Testis (tissue), 3 donors: ENCODE measurements around the gene SUSD3. TPM values are rescaled to one million over a fixed set of nuclear protein-coding genes. Genes with fewer than 3 reads are reported as not detected.

Experiments
- DNase-seq: peaks from one replicate; pipeline ENCODE4 v3.0.0-alpha.2; 2019
- H3K27ac ChIP-seq, 2 donors: fragments of 200-600 bp; sonication (generic); one replicate each; pipeline ENCODE4 v1.5.1; 2019
- H3K27me3 ChIP-seq: fragments of 200-600 bp; sonication (generic); one replicate; pipeline ENCODE4 v1.5.1; 2019
- H3K36me3 ChIP-seq: fragments of 200-600 bp; sonication (generic); one replicate; pipeline ENCODE4 v1.5.1; 2017; ENCODE audit warnings: low read depth; ENCODE audit errors: missing control alignments
- H3K4me1 ChIP-seq: fragments of 200-600 bp; sonication (generic); one replicate; pipeline ENCODE4 v1.5.1; 2019
- H3K4me3 ChIP-seq, 2 donors: fragments of 200-600 bp; sonication (generic); one replicate each; pipeline ENCODE4 v1.5.1; 2017 to 2019
- H3K9me3 ChIP-seq: fragments of 200-600 bp; sonication (generic); one replicate; pipeline ENCODE4 v1.5.1; 2017
- POLR2A ChIP-seq: fragments of 450-650 bp; IDR thresholded peaks from one replicate; pipeline ENCODE4 v1.6.1; 2017; ENCODE audit warnings: antibody characterized with exemption, mild to moderate bottlenecking, moderate library complexity
- WGBS, 2 donors: methylation state at CpG; one replicate each; pipeline ENCODE4 v1.1.5; 2018; 5-methylcytosine and 5-hydroxymethylcytosine counted together
- intact Hi-C: fragments of 100-400 bp; cut with DNase I; formaldehyde crosslinking; loops from one replicate; pipeline ENCODE4 v1.15.1; 2023; ENCODE audit warnings: low total_unique reads
- polyA plus RNA-seq: library from polyadenylated mRNA; stranded (reverse); fragments of 350-450 nt; fragmentation: Illumina TruSeq; extraction: RNeasy Lipid Tissue Mini Kit (QIAGEN cat#74804); gene quantifications from one replicate; pipeline ENCODE4 v1.2.3, GENCODE V29; 2014; ENCODE audit warnings: low read depth, low replicate concordance; ENCODE audit not compliant: insufficient read depth
- total RNA-seq, 2 donors: library from RNA; depleted of rRNA; stranded (reverse); fragments of >200 nt; gene quantifications; one replicate each; pipeline ENCODE4 v1.2.3, GENCODE V29; 2016
- TF ChIP-seq, protein P1 (sequence below), 3 experiments: fragments of 450-650 bp in 2 of 3; fragments of 200-600 bp in 1 of 3; sonication (generic) in 1 of 3; IDR thresholded peaks; one replicate each; pipeline ENCODE4 v1.5.1; 2016 to 2019; ENCODE audit warnings: antibody characterized with exemption in 3 of 3, mild to moderate bottlenecking in 2 of 3, moderate library complexity in 1 of 3

Gene SUSD3
- total and polyA plus RNA-seq, 3 donors from 2014 or later: 172 to 537 (median 282) TPM

DNA sequence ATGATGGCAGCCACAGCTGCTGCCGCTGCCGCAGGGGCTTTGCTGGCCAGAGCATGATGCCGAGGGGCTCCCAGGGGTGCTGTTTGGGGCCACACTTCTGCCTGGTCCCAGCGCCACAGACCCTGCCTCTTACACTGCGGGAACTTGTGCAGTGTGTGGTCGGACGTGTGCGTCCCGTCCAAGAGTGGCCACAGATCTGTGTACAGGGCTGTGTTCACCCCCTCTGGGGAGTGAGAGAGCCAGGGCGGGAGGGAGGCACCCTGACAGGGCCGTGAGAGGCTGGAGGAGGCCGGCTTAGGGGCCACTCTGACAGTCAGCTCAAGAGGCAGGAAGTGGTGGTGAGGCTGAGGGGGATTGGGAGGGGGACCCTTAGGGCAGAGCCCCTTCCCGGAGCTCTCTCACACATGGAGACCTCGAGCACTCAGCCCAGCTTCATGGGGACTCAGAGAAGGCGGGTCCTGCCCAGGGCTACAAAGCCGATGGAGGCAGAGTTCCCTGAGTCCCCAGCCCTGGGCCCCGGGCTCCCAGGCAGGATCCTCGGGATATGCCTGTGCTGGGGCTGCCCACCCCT, 24.4 kb downstream of the SUSD3 start:
- intact Hi-C loops: no loop called here
- TF ChIP-seq, protein P1, sequence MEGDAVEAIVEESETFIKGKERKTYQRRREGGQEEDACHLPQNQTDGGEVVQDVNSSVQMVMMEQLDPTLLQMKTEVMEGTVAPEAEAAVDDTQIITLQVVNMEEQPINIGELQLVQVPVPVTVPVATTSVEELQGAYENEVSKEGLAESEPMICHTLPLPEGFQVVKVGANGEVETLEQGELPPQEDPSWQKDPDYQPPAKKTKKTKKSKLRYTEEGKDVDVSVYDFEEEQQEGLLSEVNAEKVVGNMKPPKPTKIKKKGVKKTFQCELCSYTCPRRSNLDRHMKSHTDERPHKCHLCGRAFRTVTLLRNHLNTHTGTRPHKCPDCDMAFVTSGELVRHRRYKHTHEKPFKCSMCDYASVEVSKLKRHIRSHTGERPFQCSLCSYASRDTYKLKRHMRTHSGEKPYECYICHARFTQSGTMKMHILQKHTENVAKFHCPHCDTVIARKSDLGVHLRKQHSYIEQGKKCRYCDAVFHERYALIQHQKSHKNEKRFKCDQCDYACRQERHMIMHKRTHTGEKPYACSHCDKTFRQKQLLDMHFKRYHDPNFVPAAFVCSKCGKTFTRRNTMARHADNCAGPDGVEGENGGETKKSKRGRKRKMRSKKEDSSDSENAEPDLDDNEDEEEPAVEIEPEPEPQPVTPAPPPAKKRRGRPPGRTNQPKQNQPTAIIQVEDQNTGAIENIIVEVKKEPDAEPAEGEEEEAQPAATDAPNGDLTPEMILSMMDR (IDR thresholded peaks at IDR 0.05): no peak
- TF ChIP-seq POLR2A: no peak
- 82 to 87% methylated on average over 10 to 18 of the region's 18 CpGs for WGBS, 2 donors
- no peak overlapping the region for H3K27ac ChIP-seq
- no peaks in the 10 kb centered on the region for H3K9me3 ChIP-seq
- no peaks in the 10 kb centered on the region for H3K4me1 ChIP-seq
- no peak overlapping the region for H3K4me3 ChIP-seq
- H3K27me3 ChIP-seq: no peaks in the 10 kb centered on the region
- DNase-seq: peak; percentile 9
- H3K36me3 ChIP-seq: no peaks in the 10 kb centered on the region

DNA sequence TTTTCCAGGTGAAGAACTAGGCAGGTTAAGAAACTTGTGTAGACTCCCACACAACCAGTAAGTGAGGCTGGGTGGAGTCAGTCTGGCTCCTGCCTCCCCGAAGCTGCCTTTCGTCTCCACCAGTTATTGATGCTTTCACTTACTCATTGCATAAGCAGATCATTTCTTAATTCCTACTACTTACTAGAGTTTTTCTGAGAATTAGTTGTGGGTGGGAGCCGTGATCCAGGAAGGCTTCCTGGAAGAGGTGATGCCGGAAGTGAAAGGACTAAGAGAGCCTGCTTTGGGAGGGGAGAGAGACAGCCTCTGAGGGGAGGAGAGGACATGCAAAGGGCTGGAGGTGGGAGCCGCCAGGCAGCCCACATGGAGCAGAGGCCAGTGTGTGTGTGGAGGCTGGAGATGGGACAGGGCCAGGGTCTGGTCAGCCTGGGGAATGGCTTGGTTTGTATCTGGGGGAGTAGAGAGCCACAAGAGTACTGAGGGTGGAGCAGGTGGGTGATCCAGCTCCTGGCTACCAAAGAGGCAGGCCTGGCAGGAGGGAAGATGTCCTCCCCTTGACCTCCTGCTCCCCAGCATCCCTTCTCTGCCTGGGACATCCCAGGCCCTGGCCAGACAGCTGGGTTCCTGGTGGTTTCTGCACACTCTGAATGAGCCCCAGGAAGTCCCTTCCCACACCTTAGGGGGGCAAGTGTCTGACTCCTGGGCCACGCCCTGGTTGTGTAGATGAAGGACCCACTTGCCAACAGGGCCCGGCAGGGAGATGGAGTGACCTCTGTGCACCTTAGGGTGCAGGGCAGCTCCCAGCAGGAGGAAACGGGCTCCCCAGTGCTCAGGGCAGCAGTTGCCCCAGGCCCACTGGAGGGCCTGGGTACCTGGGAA, 25.3 kb downstream of the SUSD3 start:
- DNase-seq: peak; percentile 1
- Histone ChIP-seq H3K4me1 (no peaks in the 10 kb centered on the region), H3K27me3 (no peaks in the 10 kb centered on the region), H3K27ac (no peak overlapping the region), H3K9me3 (no peaks in the 10 kb centered on the region), H3K36me3 (no peaks in the 10 kb centered on the region), H3K4me3 (no peak overlapping the region)
- intact Hi-C loops: no loop called here
- TF ChIP-seq, protein P1 (IDR thresholded peaks at IDR 0.05): no peak
- no peak for TF ChIP-seq POLR2A
- WGBS, 2 donors: 83% methylated on average over 5 to 8 of the region's 8 CpGs

DNA sequence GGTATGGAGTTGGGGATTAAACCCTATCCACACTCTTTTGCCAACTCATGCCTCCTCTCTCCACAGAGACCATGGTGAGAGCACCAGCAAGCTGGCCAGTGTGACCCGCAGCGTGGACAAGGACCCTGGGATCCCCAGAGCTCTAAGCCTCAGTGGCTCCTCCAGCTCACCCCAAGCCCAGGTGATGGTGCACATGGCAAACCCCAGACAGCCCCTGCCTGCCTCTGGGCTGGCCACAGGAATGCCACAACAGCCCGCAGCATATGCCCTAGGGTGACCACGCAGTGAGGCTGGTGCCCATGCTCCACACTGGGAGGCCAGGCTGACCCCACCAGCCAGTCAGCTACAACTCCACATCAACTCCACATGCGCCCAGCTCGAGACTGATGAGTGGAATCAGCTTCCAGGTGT, 26.0 kb downstream of the SUSD3 start:
- H3K36me3 ChIP-seq: no peaks in the 10 kb centered on the region
- no peak overlapping the region for H3K4me3 ChIP-seq
- intact Hi-C loops: no loop called here
- peak; percentile 13 for DNase-seq
- WGBS, 2 donors: 94 to 97% methylated on average over 6 of the region's 6 CpGs
- H3K27me3 ChIP-seq: no peaks in the 10 kb centered on the region
- no peak for TF ChIP-seq POLR2A
- TF ChIP-seq, protein P1 (IDR thresholded peaks at IDR 0.05): no peak
- no peak overlapping the region for H3K27ac ChIP-seq
- no peaks in the 10 kb centered on the region for H3K9me3 ChIP-seq
- H3K4me1 ChIP-seq: no peaks in the 10 kb centered on the region

DNA sequence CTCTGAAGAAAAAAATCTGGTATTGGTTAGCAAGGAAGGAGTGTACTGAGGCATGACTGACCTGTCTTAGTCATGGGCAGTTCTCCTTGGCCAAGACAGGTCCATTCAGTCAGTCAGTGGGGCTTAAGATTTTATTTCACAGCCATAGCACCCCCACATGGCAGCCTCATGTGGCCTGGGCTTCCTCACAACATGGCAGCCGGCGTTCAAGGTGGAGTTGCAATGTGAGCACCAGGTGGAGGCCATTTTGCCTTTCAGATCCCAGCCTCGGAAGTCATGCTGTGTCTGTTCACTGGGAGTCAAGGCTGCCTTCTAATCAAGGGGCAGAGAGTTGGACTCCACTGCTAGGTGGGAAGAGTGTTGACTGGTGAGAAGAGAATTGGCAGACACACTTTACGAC, 27.2 kb downstream of the SUSD3 start:
- 93 to 100% methylated on average over 4 of the region's 4 CpGs for WGBS, 2 donors
- H3K9me3 ChIP-seq: no peaks in the 10 kb centered on the region
- no peak overlapping the region for H3K4me3 ChIP-seq
- no peaks in the 10 kb centered on the region for H3K36me3 ChIP-seq
- intact Hi-C loops: no loop called here
- H3K27me3 ChIP-seq: no peaks in the 10 kb centered on the region
- TF ChIP-seq POLR2A: no peak
- TF ChIP-seq, protein P1 (IDR thresholded peaks at IDR 0.05): no peak
- DNase-seq: peak; percentile 9
- no peaks in the 10 kb centered on the region for H3K4me1 ChIP-seq
- no peak overlapping the region for H3K27ac ChIP-seq
